ENCODE results near the gene CEND1. TPM values are rescaled to one million over a fixed set of nuclear protein-coding genes. Genes with fewer than 3 reads are reported as not detected.

Gene CEND1
- total RNA-seq, 1 donor from 2014 or later, result 0.20 TPM

GRCh38 chr11:763549-764321, 26.2 kb downstream of the CEND1 start:
- H3K4me3 Mint-ChIP-seq (ENCODE audit: unreplicated experiment), result no peak overlapping the region
- no peak for DNase-seq (ENCODE audit: low spot score)
- H3K27ac Mint-ChIP-seq (ENCODE audit: unreplicated experiment), result peak overlapping the region; percentile 76
- no peak for TF ChIP-seq CTCF (IDR thresholded peaks at IDR 0.05)
- no peaks in the 10 kb centered on the region for H3K27me3 Mint-ChIP-seq (ENCODE audit: low read depth)
- H3K4me1 Mint-ChIP-seq (ENCODE audit: low read depth), result peaks cover 7% of the 10 kb centered on the region
- no peaks in the 10 kb centered on the region for H3K9me3 Mint-ChIP-seq (ENCODE audit: low read depth)
- H3K36me3 Mint-ChIP-seq (ENCODE audit: low read depth), result peaks cover 15% of the 10 kb centered on the region

- Mint-ChIP-seq H3K4me3 (ENCODE audit: unreplicated experiment) (no peak overlapping the region), H3K4me1 (ENCODE audit: low read depth) (peaks cover 7% of the 10 kb centered on the region), H3K27ac (ENCODE audit: unreplicated experiment) (peak overlapping the region; percentile 78), H3K27me3 (ENCODE audit: low read depth) (no peaks in the 10 kb centered on the region), H3K9me3 (ENCODE audit: low read depth) (no peaks in the 10 kb centered on the region), H3K36me3 (ENCODE audit: low read depth) (peaks cover 15% of the 10 kb centered on the region)
- no peak for TF ChIP-seq CTCF (IDR thresholded peaks at IDR 0.05)
- DNase-seq (ENCODE audit: low spot score), result no peak
These were observed 26.8 kb downstream of the CEND1 start for GRCh38 chr11:763073-763463.

- H3K9me3 Mint-ChIP-seq (ENCODE audit: low read depth), result no peaks in the 10 kb centered on the region
These were observed 27.3 kb downstream of the CEND1 start for GRCh38 chr11:762421-763072.

GRCh38 chr11:761526-762108, 28.3 kb downstream of the CEND1 start:
- no peak overlapping the region for H3K4me3 Mint-ChIP-seq (ENCODE audit: unreplicated experiment)
- H3K36me3 Mint-ChIP-seq (ENCODE audit: low read depth), result peaks cover 20% of the 10 kb centered on the region
- H3K27me3 Mint-ChIP-seq (ENCODE audit: low read depth), result no peaks in the 10 kb centered on the region

More at GRCh38 chr11:762421-763072, 27.3 kb downstream of the CEND1 start:
- H3K27me3 Mint-ChIP-seq (ENCODE audit: low read depth), result no peaks in the 10 kb centered on the region
- DNase-seq (ENCODE audit: low spot score), result no peak
- peak overlapping the region; percentile 78 for H3K27ac Mint-ChIP-seq (ENCODE audit: unreplicated experiment)
- TF ChIP-seq CTCF (IDR thresholded peaks at IDR 0.05), result peak; percentile 51
- peaks cover 7% of the 10 kb centered on the region for H3K4me1 Mint-ChIP-seq (ENCODE audit: low read depth)
- no peak overlapping the region for H3K4me3 Mint-ChIP-seq (ENCODE audit: unreplicated experiment)
- H3K36me3 Mint-ChIP-seq (ENCODE audit: low read depth), result peaks cover 17% of the 10 kb centered on the region

More at GRCh38 chr11:761526-762108, 28.3 kb downstream of the CEND1 start:
- Mint-ChIP-seq H3K9me3 (ENCODE audit: low read depth) (no peaks in the 10 kb centered on the region), H3K4me1 (ENCODE audit: low read depth) (peaks cover 7% of the 10 kb centered on the region), H3K27ac (ENCODE audit: unreplicated experiment) (no peak overlapping the region)
- no peak for TF ChIP-seq CTCF (IDR thresholded peaks at IDR 0.05)
- DNase-seq (ENCODE audit: low spot score), result no peak
